SK-N-SH treated with all-trans-retinoic acid at 6 μM for 48 hours (cell line): ENCODE results near the gene SMAD6.

Experiments used
- ATAC-seq: fragments of 200-7000 bp; cut with Tn5 transposase; 3 replicates; pipeline ENCODE4 v1.9.1; 2020; ENCODE audit warnings: mild to moderate bottlenecking, moderate library complexity
- ARNTL ChIP-seq: fragments of 450-650 bp; formaldehyde crosslinking; IDR thresholded peaks from 2 replicates; pipeline ENCODE4 v1.5.0; 2020; ENCODE audit warnings: low read depth, mild to moderate bottlenecking, moderate library complexity, borderline replicate concordance
- BACH2 ChIP-seq: fragments of 250-450 bp; sonication (Bioruptor Pico); IDR thresholded peaks from 2 replicates; pipeline ENCODE4 v1.9.0; 2021; ENCODE audit warnings: mild to moderate bottlenecking, borderline replicate concordance
- CREB5 ChIP-seq: fragments of 250-450 bp; sonication (Bioruptor Pico); IDR thresholded peaks from 2 replicates; pipeline ENCODE4 v1.5.1; 2020; ENCODE audit warnings: low read depth, mild to moderate bottlenecking, moderate library complexity
- CSRNP3 ChIP-seq: fragments of 250-450 bp; sonication (Bioruptor Pico); IDR thresholded peaks from 2 replicates; pipeline ENCODE4 v1.5.1; 2021; ENCODE audit warnings: mild to moderate bottlenecking, moderate library complexity
- ESRRG ChIP-seq: fragments of 250-450 bp; sonication (Bioruptor Pico); IDR thresholded peaks from 2 replicates; pipeline ENCODE4 v1.6.1; 2021; ENCODE audit warnings: mild to moderate bottlenecking
- GLIS3 ChIP-seq: fragments of 250-450 bp; sonication (Bioruptor Pico); IDR thresholded peaks from 2 replicates; pipeline ENCODE4 v1.5.0; 2020; ENCODE audit warnings: mild to moderate bottlenecking, moderate library complexity
- ISL1 ChIP-seq: fragments of 250-450 bp; sonication (Bioruptor Pico); IDR thresholded peaks from 2 replicates; pipeline ENCODE4 v2.1.2; 2022; ENCODE audit warnings: mild to moderate bottlenecking, moderate library complexity
- POU6F1 ChIP-seq: fragments of 250-450 bp; sonication (Bioruptor Pico); IDR thresholded peaks from 2 replicates; pipeline ENCODE4 v1.8.0; 2021; ENCODE audit warnings: low read depth, mild to moderate bottlenecking, moderate library complexity, borderline replicate concordance
- PPARA ChIP-seq: fragments of 250-450 bp; sonication (Bioruptor Pico); IDR thresholded peaks from 2 replicates; pipeline ENCODE4 v1.5.0; 2020; ENCODE audit warnings: mild to moderate bottlenecking, borderline replicate concordance
- TCF4 ChIP-seq: fragments of 250-450 bp; sonication (Bioruptor Pico); IDR thresholded peaks from 2 replicates; pipeline ENCODE4 v1.8.0; 2021; ENCODE audit warnings: mild to moderate bottlenecking, moderate library complexity, borderline replicate concordance
- TOX ChIP-seq: fragments of 250-450 bp; sonication (Bioruptor Pico); IDR thresholded peaks from 2 replicates; pipeline ENCODE4 v1.8.0; 2021; ENCODE audit warnings: mild to moderate bottlenecking, moderate library complexity, borderline replicate concordance
- ZFP30 ChIP-seq: fragments of 450-650 bp; formaldehyde crosslinking; IDR thresholded peaks from 2 replicates; pipeline ENCODE4 v1.5.0; 2022; ENCODE audit warnings: mild to moderate bottlenecking, moderate library complexity
- ZNF70 ChIP-seq: fragments of 450-650 bp; formaldehyde crosslinking; IDR thresholded peaks from 2 replicates; pipeline ENCODE4 v1.5.0; 2020; ENCODE audit warnings: mild to moderate bottlenecking, moderate library complexity
- ZNF8 ChIP-seq: fragments of 450-650 bp; formaldehyde crosslinking; IDR thresholded peaks from 2 replicates; pipeline ENCODE4 v1.5.0; 2020; ENCODE audit warnings: mild to moderate bottlenecking, moderate library complexity
- TF ChIP-seq, protein P1 (sequence below): fragments of 250-450 bp; sonication (Bioruptor Pico); IDR thresholded peaks from 2 replicates; pipeline ENCODE4 v1.8.0; 2020; ENCODE audit warnings: mild to moderate bottlenecking, moderate library complexity, borderline replicate concordance
- TF ChIP-seq, protein P2 (sequence below): fragments of 250-450 bp; sonication (Bioruptor Pico); IDR thresholded peaks from 2 replicates; pipeline ENCODE4 v1.5.0; 2020; ENCODE audit warnings: mild to moderate bottlenecking, moderate library complexity

SMAD6 gene

DNA sequence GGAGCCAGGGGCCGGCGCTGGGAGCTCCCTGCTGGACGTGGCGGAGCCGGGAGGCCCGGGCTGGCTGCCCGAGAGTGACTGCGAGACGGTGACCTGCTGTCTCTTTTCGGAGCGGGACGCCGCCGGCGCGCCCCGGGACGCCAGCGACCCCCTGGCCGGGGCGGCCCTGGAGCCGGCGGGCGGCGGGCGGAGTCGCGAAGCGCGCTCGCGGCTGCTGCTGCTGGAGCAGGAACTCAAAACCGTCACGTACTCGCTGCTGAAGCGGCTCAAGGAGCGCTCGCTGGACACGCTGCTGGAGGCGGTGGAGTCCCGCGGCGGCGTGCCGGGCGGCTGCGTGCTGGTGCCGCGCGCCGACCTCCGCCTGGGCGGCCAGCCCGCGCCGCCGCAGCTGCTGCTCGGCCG is 1.5 kb downstream of the SMAD6 start:
- TF ChIP-seq, protein P1, sequence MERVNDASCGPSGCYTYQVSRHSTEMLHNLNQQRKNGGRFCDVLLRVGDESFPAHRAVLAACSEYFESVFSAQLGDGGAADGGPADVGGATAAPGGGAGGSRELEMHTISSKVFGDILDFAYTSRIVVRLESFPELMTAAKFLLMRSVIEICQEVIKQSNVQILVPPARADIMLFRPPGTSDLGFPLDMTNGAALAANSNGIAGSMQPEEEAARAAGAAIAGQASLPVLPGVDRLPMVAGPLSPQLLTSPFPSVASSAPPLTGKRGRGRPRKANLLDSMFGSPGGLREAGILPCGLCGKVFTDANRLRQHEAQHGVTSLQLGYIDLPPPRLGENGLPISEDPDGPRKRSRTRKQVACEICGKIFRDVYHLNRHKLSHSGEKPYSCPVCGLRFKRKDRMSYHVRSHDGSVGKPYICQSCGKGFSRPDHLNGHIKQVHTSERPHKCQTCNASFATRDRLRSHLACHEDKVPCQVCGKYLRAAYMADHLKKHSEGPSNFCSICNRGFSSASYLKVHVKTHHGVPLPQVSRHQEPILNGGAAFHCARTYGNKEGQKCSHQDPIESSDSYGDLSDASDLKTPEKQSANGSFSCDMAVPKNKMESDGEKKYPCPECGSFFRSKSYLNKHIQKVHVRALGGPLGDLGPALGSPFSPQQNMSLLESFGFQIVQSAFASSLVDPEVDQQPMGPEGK = no peak
- TF ChIP-seq TOX (no peak), ZNF8 (CRISPR knock-in tag) (no peak)
- ATAC-seq = no peak

DNA sequence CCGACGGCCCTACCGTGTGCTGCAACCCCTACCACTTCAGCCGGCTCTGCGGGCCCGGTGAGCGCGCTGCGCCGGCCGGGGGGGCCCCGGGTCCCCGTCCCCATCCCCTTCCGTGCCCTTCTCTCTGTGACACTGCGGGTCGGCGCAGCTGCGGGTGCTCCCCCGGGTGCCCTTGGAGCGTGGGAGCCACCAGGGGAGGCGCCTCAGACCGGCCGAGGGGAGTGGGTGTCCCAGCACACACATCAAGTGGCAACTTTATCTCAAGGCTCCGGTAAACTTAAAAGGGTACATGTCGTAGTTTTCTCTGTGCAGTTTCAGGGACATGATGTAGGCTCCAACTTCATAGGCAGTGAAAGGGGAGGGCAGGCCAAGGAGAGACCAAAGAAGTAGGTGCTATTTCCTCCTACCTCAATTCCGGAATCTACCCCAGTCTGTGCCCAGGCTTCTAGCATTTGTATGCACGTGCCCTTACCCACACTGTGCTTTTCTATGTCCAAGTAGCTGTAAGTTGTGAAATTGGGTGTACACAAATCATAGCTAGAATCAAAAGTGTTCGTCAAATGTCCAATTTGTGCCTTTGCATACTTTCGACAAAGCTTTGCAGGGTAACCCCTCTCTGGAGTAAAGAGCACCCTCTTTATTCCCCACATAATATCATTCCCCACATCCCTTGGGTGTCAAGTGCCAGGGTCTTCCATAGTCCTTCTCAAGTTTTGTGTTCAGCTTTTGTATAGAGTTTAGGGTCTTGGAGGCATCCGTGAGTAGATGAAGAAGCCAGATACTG is 2.2 kb downstream of the SMAD6 start:
- no peak for TF ChIP-seq ESRRG (CRISPR knock-in tag)
- no peak for TF ChIP-seq ARNTL (CRISPR knock-in tag)
- no peak for TF ChIP-seq GLIS3 (CRISPR knock-in tag)
- no peak for TF ChIP-seq CSRNP3 (CRISPR knock-in tag)
- ATAC-seq = no peak

DNA sequence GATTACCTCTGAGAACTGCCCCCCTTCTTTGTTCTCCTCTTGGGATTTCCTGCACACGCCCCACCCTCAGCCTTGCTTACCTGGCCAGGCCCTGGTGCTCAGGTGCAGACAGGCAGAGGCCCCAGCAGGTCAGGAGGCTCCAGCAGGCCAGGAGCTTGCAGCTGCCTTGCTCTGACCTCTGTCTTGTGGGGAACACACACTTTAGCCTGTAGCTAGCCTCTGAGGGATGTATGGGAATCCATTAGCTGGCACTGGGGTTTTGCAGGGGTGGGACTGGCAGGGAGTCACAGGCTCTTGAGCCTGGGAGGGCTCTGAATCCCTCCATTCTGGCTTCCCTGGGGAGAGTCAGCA is 2.7 kb downstream of the SMAD6 start:
- no peak for TF ChIP-seq ISL1 (CRISPR knock-in tag)
- no peak for TF ChIP-seq POU6F1
- TF ChIP-seq TOX = no peak
- TF ChIP-seq ESRRG (CRISPR knock-in tag) = no peak
- TF ChIP-seq, protein P2, sequence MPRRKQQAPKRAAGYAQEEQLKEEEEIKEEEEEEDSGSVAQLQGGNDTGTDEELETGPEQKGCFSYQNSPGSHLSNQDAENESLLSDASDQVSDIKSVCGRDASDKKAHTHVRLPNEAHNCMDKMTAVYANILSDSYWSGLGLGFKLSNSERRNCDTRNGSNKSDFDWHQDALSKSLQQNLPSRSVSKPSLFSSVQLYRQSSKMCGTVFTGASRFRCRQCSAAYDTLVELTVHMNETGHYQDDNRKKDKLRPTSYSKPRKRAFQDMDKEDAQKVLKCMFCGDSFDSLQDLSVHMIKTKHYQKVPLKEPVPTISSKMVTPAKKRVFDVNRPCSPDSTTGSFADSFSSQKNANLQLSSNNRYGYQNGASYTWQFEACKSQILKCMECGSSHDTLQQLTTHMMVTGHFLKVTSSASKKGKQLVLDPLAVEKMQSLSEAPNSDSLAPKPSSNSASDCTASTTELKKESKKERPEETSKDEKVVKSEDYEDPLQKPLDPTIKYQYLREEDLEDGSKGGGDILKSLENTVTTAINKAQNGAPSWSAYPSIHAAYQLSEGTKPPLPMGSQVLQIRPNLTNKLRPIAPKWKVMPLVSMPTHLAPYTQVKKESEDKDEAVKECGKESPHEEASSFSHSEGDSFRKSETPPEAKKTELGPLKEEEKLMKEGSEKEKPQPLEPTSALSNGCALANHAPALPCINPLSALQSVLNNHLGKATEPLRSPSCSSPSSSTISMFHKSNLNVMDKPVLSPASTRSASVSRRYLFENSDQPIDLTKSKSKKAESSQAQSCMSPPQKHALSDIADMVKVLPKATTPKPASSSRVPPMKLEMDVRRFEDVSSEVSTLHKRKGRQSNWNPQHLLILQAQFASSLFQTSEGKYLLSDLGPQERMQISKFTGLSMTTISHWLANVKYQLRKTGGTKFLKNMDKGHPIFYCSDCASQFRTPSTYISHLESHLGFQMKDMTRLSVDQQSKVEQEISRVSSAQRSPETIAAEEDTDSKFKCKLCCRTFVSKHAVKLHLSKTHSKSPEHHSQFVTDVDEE (CRISPR knock-in tag) = no peak
- TF ChIP-seq ZNF70 = no peak
- TF ChIP-seq TCF4 (CRISPR knock-in tag) = no peak
- TF ChIP-seq CSRNP3 (CRISPR knock-in tag) = no peak
- no peak for TF ChIP-seq CREB5 (CRISPR knock-in tag)
- TF ChIP-seq ZNF8 (CRISPR knock-in tag) = no peak
- TF ChIP-seq, protein P1 = no peak
- TF ChIP-seq ZFP30 (CRISPR knock-in tag) = no peak
- TF ChIP-seq PPARA (CRISPR knock-in tag) = no peak
- TF ChIP-seq BACH2 = no peak
- no peak for ATAC-seq
